Measurements from ENCODE around the gene DUS4L. TPM values are rescaled to one million over a fixed set of nuclear protein-coding genes. Genes with fewer than 3 reads are reported as not detected.

The DUS4L gene
- total and polyA plus RNA-seq, 2 experiments from 2014 or later, result 5.4 to 12.5 TPM

GRCh38 chr7:107594961-107595737, 31.4 kb downstream of the DUS4L start:
- Histone ChIP-seq H2AFZ (no peak overlapping the region), H3K4me2 (no peak overlapping the region), H3K9me3 (ENCODE audit: low read depth) (no peaks in the 10 kb centered on the region), H3K27me3 (no peaks in the 10 kb centered on the region), H3K79me2 (no peaks in the 10 kb centered on the region), H3K4me1 (ENCODE audit: insufficient read depth) (no peaks in the 10 kb centered on the region), H4K20me1 (ENCODE audit: insufficient read depth, poor library complexity, severe bottlenecking) (no peaks in the 10 kb centered on the region), H3K27ac (no peak overlapping the region), H3K9me2 (replicated peaks; ENCODE audit: insufficient read depth) (no peaks in the 10 kb centered on the region), H3K36me3 (replicated peaks; ENCODE audit: insufficient read depth, low read depth) (no peaks in the 10 kb centered on the region), H3K4me3 (no peak overlapping the region)
- TF ChIP-seq EZH2 (IDR thresholded peaks at IDR 0.05; ENCODE audit: borderline replicate concordance) (no peak), CTCF (IDR thresholded peaks at IDR 0.05; ENCODE audit: poor library complexity) (no peak), EZH2phosphoT487 (IDR thresholded peaks at IDR 0.05; ENCODE audit: low read depth, severe bottlenecking, unreplicated experiment) (no peak)
- 83% methylated on average over 4 of the region's 4 CpGs for WGBS (ENCODE audit: low lambda C conversion rate, missing lambda C conversion rate)
- DNase-seq (ENCODE audit: low spot score), result no peak

GRCh38 chr7:107596881-107597581, 33.3 kb downstream of the DUS4L start:
- DNase-seq (ENCODE audit: low spot score), result no peak
- 87% methylated on average over 5 of the region's 5 CpGs for WGBS (ENCODE audit: low lambda C conversion rate, missing lambda C conversion rate)

GRCh38 chr7:107597582-107597916, 33.8 kb downstream of the DUS4L start:
- Histone ChIP-seq H3K4me2 (no peak overlapping the region), H3K4me1 (ENCODE audit: insufficient read depth) (no peaks in the 10 kb centered on the region), H3K27me3 (no peaks in the 10 kb centered on the region), H3K36me3 (replicated peaks; ENCODE audit: insufficient read depth, low read depth) (no peaks in the 10 kb centered on the region), H3K79me2 (no peaks in the 10 kb centered on the region), H3K4me3 (no peak overlapping the region), H3K9me3 (ENCODE audit: low read depth) (no peaks in the 10 kb centered on the region), H3K27ac (no peak overlapping the region), H2AFZ (no peak overlapping the region), H4K20me1 (ENCODE audit: insufficient read depth, poor library complexity, severe bottlenecking) (no peaks in the 10 kb centered on the region), H3K9me2 (replicated peaks; ENCODE audit: insufficient read depth) (no peaks in the 10 kb centered on the region)
- no peak for DNase-seq (ENCODE audit: low spot score)
- 95% methylated on average over 1 of the region's 1 CpG for WGBS (ENCODE audit: low lambda C conversion rate, missing lambda C conversion rate)
- no peak for TF ChIP-seq EZH2 (IDR thresholded peaks at IDR 0.05; ENCODE audit: borderline replicate concordance)

More at GRCh38 chr7:107596881-107597581, 33.3 kb downstream of the DUS4L start:
- no peak overlapping the region for H3K27ac ChIP-seq
- no peaks in the 10 kb centered on the region for H4K20me1 ChIP-seq (ENCODE audit: insufficient read depth, poor library complexity, severe bottlenecking)
- H3K4me1 ChIP-seq (ENCODE audit: insufficient read depth), result no peaks in the 10 kb centered on the region
- no peak overlapping the region for H3K4me2 ChIP-seq
- H3K79me2 ChIP-seq, result no peaks in the 10 kb centered on the region
- H3K9me3 ChIP-seq (ENCODE audit: low read depth), result no peaks in the 10 kb centered on the region
- no peak for TF ChIP-seq EZH2phosphoT487 (IDR thresholded peaks at IDR 0.05; ENCODE audit: low read depth, severe bottlenecking, unreplicated experiment)
- TF ChIP-seq CTCF (IDR thresholded peaks at IDR 0.05; ENCODE audit: poor library complexity), result no peak
- TF ChIP-seq EZH2 (IDR thresholded peaks at IDR 0.05; ENCODE audit: borderline replicate concordance), result no peak
- no peaks in the 10 kb centered on the region for H3K9me2 ChIP-seq (replicated peaks; ENCODE audit: insufficient read depth)
- H3K4me3 ChIP-seq, result no peak overlapping the region
- H3K27me3 ChIP-seq, result no peaks in the 10 kb centered on the region
- H3K36me3 ChIP-seq (replicated peaks; ENCODE audit: insufficient read depth, low read depth), result no peaks in the 10 kb centered on the region
- H2AFZ ChIP-seq, result no peak overlapping the region

GRCh38 chr7:107597953-107598352, 34.2 kb downstream of the DUS4L start:
- DNase-seq (ENCODE audit: low spot score), result no peak
- 82% methylated on average over 4 of the region's 4 CpGs for WGBS (ENCODE audit: low lambda C conversion rate, missing lambda C conversion rate)
- Histone ChIP-seq H2AFZ (no peak overlapping the region), H3K9me2 (replicated peaks; ENCODE audit: insufficient read depth) (no peaks in the 10 kb centered on the region), H3K4me2 (no peak overlapping the region), H3K79me2 (no peaks in the 10 kb centered on the region), H3K4me1 (ENCODE audit: insufficient read depth) (no peaks in the 10 kb centered on the region), H3K4me3 (no peak overlapping the region), H3K36me3 (replicated peaks; ENCODE audit: insufficient read depth, low read depth) (no peaks in the 10 kb centered on the region), H3K27ac (no peak overlapping the region), H4K20me1 (ENCODE audit: insufficient read depth, poor library complexity, severe bottlenecking) (no peaks in the 10 kb centered on the region), H3K27me3 (no peaks in the 10 kb centered on the region), H3K9me3 (ENCODE audit: low read depth) (no peaks in the 10 kb centered on the region)
- TF ChIP-seq EZH2 (IDR thresholded peaks at IDR 0.05; ENCODE audit: borderline replicate concordance), result no peak
- no peak for TF ChIP-seq CTCF (IDR thresholded peaks at IDR 0.05; ENCODE audit: poor library complexity)
